Activated T-helper 1 cell treated with anti-CD3 and anti-CD28 coated beads, Interleukin-2, amount 50 U/mL, for 16 hours (primary cell): ENCODE data around the gene PRDM16.

Experiments used
- DNase-seq, 2 donors: peaks; one replicate each; pipeline ENCODE4 v3.0.0-alpha.2; 2020; ENCODE audit warnings: low read depth in 1 of 2, low spot score in 1 of 2

The PRDM16 gene

GRCh38 chr1:3068564-3069431, at the start of gene PRDM16:
Gene PRDM16 (plus strand): TSS chr1:3069203. CDS start chr1:3069260, 57 bp downstream.
- no peak for DNase-seq

GRCh38 chr1:3019516-3020051, 49.4 kb upstream of the PRDM16 start:
- DNase-seq, result no peak

- DNase-seq, result no peak
Observed at GRCh38 chr1:3020263-3020909, 48.6 kb upstream of the PRDM16 start.

GRCh38 chr1:3021233-3021671, 47.8 kb upstream of the PRDM16 start, which contains the start of gene ACTRT2:
Gene ACTRT2 (plus strand): TSS chr1:3021467. CDS start chr1:3021687, 220 bp downstream.
- no peak for DNase-seq

- DNase-seq, result no peak
Observed at GRCh38 chr1:3021801-3022401, 47.1 kb upstream of the PRDM16 start.

- no peak for DNase-seq
Observed at GRCh38 chr1:3022511-3022973, 46.5 kb upstream of the PRDM16 start.

- DNase-seq, result no peak
Observed at GRCh38 chr1:3022976-3023375, 46.0 kb upstream of the PRDM16 start.

GRCh38 chr1:3024019-3024418, 45.0 kb upstream of the PRDM16 start:
- no peak for DNase-seq

GRCh38 chr1:3024588-3024987, 44.4 kb upstream of the PRDM16 start:
- no peak for DNase-seq

GRCh38 chr1:3026124-3026523, 42.9 kb upstream of the PRDM16 start:
- no peak for DNase-seq

GRCh38 chr1:3026581-3027391, 42.2 kb upstream of the PRDM16 start:
- DNase-seq, result no peak

GRCh38 chr1:3027611-3028371, 41.2 kb upstream of the PRDM16 start:
- DNase-seq, result no peak

- DNase-seq, result no peak
Observed at GRCh38 chr1:3028531-3029282, 40.3 kb upstream of the PRDM16 start.

GRCh38 chr1:3029481-3029961, 39.5 kb upstream of the PRDM16 start:
- DNase-seq, result no peak

GRCh38 chr1:3029991-3030662, 38.9 kb upstream of the PRDM16 start:
- no peak for DNase-seq

GRCh38 chr1:3030663-3031381, 38.2 kb upstream of the PRDM16 start:
- no peak for DNase-seq

GRCh38 chr1:3031401-3032221, 37.4 kb upstream of the PRDM16 start:
- DNase-seq, result no peak
